Measurements from ENCODE around the gene CLUH.
"Not testable (repeated sequence)": the region's sequence is repeated elsewhere in the genome, so short reads cannot be mapped to it uniquely, and the experiment has no call there.

The CLUH gene

GRCh38 chr17:2687074-2687418 is 24.5 kb downstream of the CLUH start:
- no peak for DNase-seq (ENCODE audit: low read depth)

- no peak for DNase-seq (ENCODE audit: low read depth)
Observed at GRCh38 chr17:2685696-2686095, 25.9 kb downstream of the CLUH start.

GRCh38 chr17:2684549-2684948 is 27.0 kb downstream of the CLUH start:
- no peak for DNase-seq (ENCODE audit: low read depth)

GRCh38 chr17:2683912-2684311 is 27.7 kb downstream of the CLUH start:
- no peak for DNase-seq (ENCODE audit: low read depth)

GRCh38 chr17:2682176-2682938 is 29.2 kb downstream of the CLUH start:
- no peak for DNase-seq (ENCODE audit: low read depth)

- no peak for DNase-seq (ENCODE audit: low read depth)
Observed at GRCh38 chr17:2681650-2682049, 29.9 kb downstream of the CLUH start.

- DNase-seq (ENCODE audit: low read depth): no peak
Observed at GRCh38 chr17:2680961-2681360, 30.6 kb downstream of the CLUH start.

- DNase-seq (ENCODE audit: low read depth): not testable (repeated sequence)
Observed at GRCh38 chr17:2679247-2679646, 32.3 kb downstream of the CLUH start.

- DNase-seq (ENCODE audit: low read depth): no peak
Observed at GRCh38 chr17:2672026-2672425, 39.5 kb downstream of the CLUH start.

GRCh38 chr17:2660410-2660809 is 51.2 kb downstream of the CLUH start:
- not testable (repeated sequence) for DNase-seq (ENCODE audit: low read depth)

GRCh38 chr17:2659337-2659736 is 52.2 kb downstream of the CLUH start:
- not testable (repeated sequence) for DNase-seq (ENCODE audit: low read depth)

GRCh38 chr17:2656283-2656682 is 55.3 kb downstream of the CLUH start:
- no peak for DNase-seq (ENCODE audit: low read depth)

- no peak for DNase-seq (ENCODE audit: low read depth)
Observed at GRCh38 chr17:2655546-2655945, 56.0 kb downstream of the CLUH start.

- not testable (repeated sequence) for DNase-seq (ENCODE audit: low read depth)
Observed at GRCh38 chr17:2652911-2653310, 58.7 kb downstream of the CLUH start.

GRCh38 chr17:2649191-2649590 is 62.4 kb downstream of the CLUH start:
- DNase-seq (ENCODE audit: low read depth): no peak

GRCh38 chr17:2647957-2648356 is 63.6 kb downstream of the CLUH start:
- no peak for DNase-seq (ENCODE audit: low read depth)

GRCh38 chr17:2644971-2645370 is 66.6 kb downstream of the CLUH start:
- no peak for DNase-seq (ENCODE audit: low read depth)

Data from activated T-cell treated with anti-CD3 and anti-CD28 coated beads for 1 hour (primary cell).